Heart left ventricle (tissue), 16 donors: Measurements from ENCODE around the gene MSMP. TPM values are rescaled to one million over a fixed set of nuclear protein-coding genes. Genes with fewer than 3 reads are reported as not detected.

ENCODE experiments used
- ATAC-seq, 4 donors: fragments of 200-7000 bp; cut with Tn5 transposase; one replicate each; pipeline ENCODE4 v1.9.1; 2020 to 2022; ENCODE audit warnings: moderate library complexity in 4 of 4, mild to moderate bottlenecking in 3 of 4, moderate number of reproducible peaks in 1 of 4
- DNase-seq, 5 donors: peaks; one replicate each; pipeline ENCODE4 v3.0.0-alpha.2; 2020
- H3K27ac ChIP-seq, 12 donors: fragments of 200-600 bp; sonication (generic) in 4 of 12; one replicate each; pipeline versions ENCODE4 v1.5.0 to v1.8.0; 2016 to 2022; ENCODE audit warnings: mild to moderate bottlenecking in 2 of 12
- H3K27me3 ChIP-seq, 9 donors: fragments of 200-600 bp; sonication (generic) in 2 of 9; one replicate each; pipeline versions ENCODE4 v1.5.1 to v1.8.0; 2016 to 2022; ENCODE audit warnings: mild to moderate bottlenecking in 3 of 9
- H3K36me3 ChIP-seq, 9 donors: fragments of 200-600 bp; sonication (generic) in 2 of 9; one replicate each; pipeline versions ENCODE4 v1.5.0 to v1.8.0; 2018 to 2022; ENCODE audit warnings: mild to moderate bottlenecking in 2 of 9
- H3K4me1 ChIP-seq, 12 donors: fragments of 200-600 bp; sonication (generic) in 4 of 12; one replicate each; pipeline versions ENCODE4 v1.5.0 to v1.8.0; 2016 to 2022; ENCODE audit warnings: mild to moderate bottlenecking in 3 of 12
- H3K4me3 ChIP-seq, 12 donors: fragments of 200-600 bp; sonication (generic) in 4 of 12; one replicate each; pipeline versions ENCODE4 v1.5.0 to v1.8.0; 2017 to 2022; ENCODE audit warnings: mild to moderate bottlenecking in 9 of 12, moderate library complexity in 4 of 12
- H3K9me3 ChIP-seq, 12 donors: fragments of 200-600 bp; sonication (generic) in 4 of 12; one replicate each; pipeline versions ENCODE4 v1.5.0 to v1.8.0; 2016 to 2022; ENCODE audit warnings: mild to moderate bottlenecking in 1 of 12
- POLR2A ChIP-seq, 2 donors: fragments of 450-650 bp; IDR thresholded peaks; one replicate each; pipeline ENCODE4 v1.6.1; 2017; ENCODE audit warnings: antibody characterized with exemption in 2 of 2, mild to moderate bottlenecking in 2 of 2, moderate library complexity in 2 of 2
- WGBS, 4 donors: extraction: QIAGEN DNeasy Blood & Tissue Kit in 2 of 4; methylation state at CpG; one replicate each; pipeline versions ENCODE4 v1.1.5 to v1.1.7; 2013 to 2018; 5-methylcytosine and 5-hydroxymethylcytosine counted together
- intact Hi-C, 10 donors: fragments of 100-400 bp; cut with DNase I; formaldehyde crosslinking; loops; one replicate each; pipeline versions ENCODE4 v1.11.1 to v1.14.2; 2022
- polyA plus RNA-seq, 2 donors: library from polyadenylated mRNA; stranded (reverse); fragments of 200-250 nt; gene quantifications; one replicate each; pipeline ENCODE4 v1.2.3, GENCODE V29; 2013
- total RNA-seq, 9 donors: library from RNA; depleted of rRNA in 2 of 9; stranded (reverse); fragments of >200 nt in 2 of 9; fragmentation: NEBNext Ultra II Directional in 3 of 9; extraction: Animal tissue kit (Norgen Biotek cat#: 25700) in 3 of 9; gene quantifications; one replicate each; pipeline versions ENCODE4 v1.1.0 to v1.2.4, GENCODE V29; 2016 to 2023
- TF ChIP-seq, protein P1 (sequence below), 12 donors: fragments of 200-600 bp; sonication (generic) in 4 of 12; IDR thresholded peaks; one replicate each; pipeline versions ENCODE4 v1.5.0 to v1.8.0; 2018 to 2022; ENCODE audit warnings: antibody characterized with exemption in 12 of 12, mild to moderate bottlenecking in 5 of 12
- donor health status: ischemic (EF 13 %, LVEDD 7.1; RV severe dilation, severe dysfunction).
- donor health status: healthy with polysubstance abuse.
- donor health status: DM: no; HTN: yes; CAD: no.
- donor health status: DM: no; HTN: no; CAD: no.
- donor health status: ischemic (EF 25% LVEDD 6.9; RV normal size, moderate dysfunction).
- donor health status: ischemic (EF 25% LVEDD 5.7; RV mildly dilated, moderate dysfunction).
- donor health status: healthy.
- donor health status: DM: yes; HTN: yes; CAD: no.
- donor health status: ischemic (EF 35%, LVEDD 5.7; RV mildly dilated, moderate dysfunction).
- donor health status: nonischemic (EF 11% LVEDD 7.7; RV severe dilation, severe dysfunction).
- donor health status: DM: yes; HTN: yes; CAD: no.
- donor health status: PGD.
- donor health status: ischemic (EF 29% LVEDD 5.4; RV normal size, mild dysfunction).
- donor health status: nonischemic (EF 23%, LVEDD 6.1; RV moderate dilation, normal function).

Gene MSMP
- total and polyA plus RNA-seq, 11 donors = 0.26 TPM; not detected in 10

DNA sequence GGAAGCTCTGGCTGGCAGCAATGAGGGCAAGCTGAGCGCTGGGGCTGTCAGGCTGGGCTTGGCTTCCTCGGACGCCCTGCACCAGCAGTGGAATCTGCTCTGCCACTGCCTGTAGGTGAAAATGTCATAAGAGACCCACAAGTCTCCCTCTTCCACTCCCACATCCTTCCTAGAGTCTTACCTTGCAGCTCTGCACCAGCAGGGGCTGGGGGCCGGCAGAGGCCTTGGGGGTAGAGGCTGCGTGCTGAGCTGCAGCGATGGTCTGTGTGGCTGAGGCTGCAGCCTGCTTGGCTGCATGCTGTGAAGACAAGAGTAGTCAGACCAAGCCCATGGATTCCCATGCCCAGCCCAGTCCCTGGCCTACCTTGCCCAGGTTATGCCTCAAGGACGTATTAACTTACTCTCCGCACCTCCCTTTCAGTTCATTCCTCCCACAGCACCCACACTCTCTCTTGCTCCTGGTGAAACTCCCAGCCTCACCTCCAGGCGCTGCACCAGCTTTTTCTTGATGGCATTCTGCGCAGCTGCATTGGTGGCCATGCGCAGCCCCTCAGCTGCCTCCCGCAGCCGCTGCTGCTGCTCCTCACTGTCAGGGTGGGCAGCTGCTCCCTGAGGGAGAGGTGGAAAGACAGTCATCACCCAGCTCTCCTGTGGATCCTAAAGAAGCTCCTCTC, 39.4 kb downstream of the MSMP start:
- Histone ChIP-seq H3K4me3 (no peak overlapping the region), H3K36me3 (peaks cover 19 to 100% (median 100%) of the 10 kb centered on the region in 9 donors), H3K27me3 (no peaks in the 10 kb centered on the region), H3K4me1 (peaks cover 0 to 11% (median 0%) of the 10 kb centered on the region in 12 donors), H3K27ac (peak overlapping the region in 1 of 12 donors; percentile 24), H3K9me3 (no peaks in the 10 kb centered on the region)
- intact Hi-C loops = loop anchor here in 1 of 10 donors (5.0 kb wide), 1 partner anchor 37 kb away; no protein-coding TSS in a partner anchor
- DNase-seq (no peak), ATAC-seq (no peak)
- no peak for TF ChIP-seq POLR2A (IDR thresholded peaks at IDR 0.05)
- TF ChIP-seq, protein P1, sequence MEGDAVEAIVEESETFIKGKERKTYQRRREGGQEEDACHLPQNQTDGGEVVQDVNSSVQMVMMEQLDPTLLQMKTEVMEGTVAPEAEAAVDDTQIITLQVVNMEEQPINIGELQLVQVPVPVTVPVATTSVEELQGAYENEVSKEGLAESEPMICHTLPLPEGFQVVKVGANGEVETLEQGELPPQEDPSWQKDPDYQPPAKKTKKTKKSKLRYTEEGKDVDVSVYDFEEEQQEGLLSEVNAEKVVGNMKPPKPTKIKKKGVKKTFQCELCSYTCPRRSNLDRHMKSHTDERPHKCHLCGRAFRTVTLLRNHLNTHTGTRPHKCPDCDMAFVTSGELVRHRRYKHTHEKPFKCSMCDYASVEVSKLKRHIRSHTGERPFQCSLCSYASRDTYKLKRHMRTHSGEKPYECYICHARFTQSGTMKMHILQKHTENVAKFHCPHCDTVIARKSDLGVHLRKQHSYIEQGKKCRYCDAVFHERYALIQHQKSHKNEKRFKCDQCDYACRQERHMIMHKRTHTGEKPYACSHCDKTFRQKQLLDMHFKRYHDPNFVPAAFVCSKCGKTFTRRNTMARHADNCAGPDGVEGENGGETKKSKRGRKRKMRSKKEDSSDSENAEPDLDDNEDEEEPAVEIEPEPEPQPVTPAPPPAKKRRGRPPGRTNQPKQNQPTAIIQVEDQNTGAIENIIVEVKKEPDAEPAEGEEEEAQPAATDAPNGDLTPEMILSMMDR (IDR thresholded peaks at IDR 0.05) = no peak
- 93 to 95% (median 94%) methylated on average over 12 to 13 of the region's 13 CpGs for WGBS, 4 donors

DNA sequence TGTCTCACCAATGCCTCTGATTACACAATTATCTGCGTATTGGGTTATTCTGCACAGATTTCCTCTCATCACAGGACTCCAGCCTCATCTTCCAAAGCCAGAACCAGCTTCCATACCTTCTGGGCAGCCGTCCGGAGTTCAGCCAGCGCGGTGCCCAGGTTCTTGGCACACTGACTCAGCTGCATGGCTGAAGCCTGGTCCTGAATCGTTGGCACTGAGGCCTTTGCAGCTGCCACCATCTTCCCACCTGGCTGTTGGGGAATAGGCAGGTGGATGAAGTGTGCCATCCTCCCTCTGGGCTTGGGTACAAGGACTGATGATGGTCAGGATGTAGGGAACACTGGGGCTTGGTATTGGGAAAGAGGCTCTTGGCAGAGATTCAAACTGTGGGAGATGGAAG, 40.0 kb downstream of the MSMP start:
- no peak for TF ChIP-seq POLR2A (IDR thresholded peaks at IDR 0.05)
- TF ChIP-seq, protein P1 (IDR thresholded peaks at IDR 0.05) = no peak
- H3K4me3 ChIP-seq = no peak overlapping the region
- DNase-seq (no peak), ATAC-seq (no peak)
- intact Hi-C loops = loop anchor here in 1 of 10 donors (5.0 kb wide), 1 partner anchor 37 kb away; no protein-coding TSS in a partner anchor
- 88 to 95% (median 90%) methylated on average over 6 of the region's 6 CpGs for WGBS, 4 donors
- no peaks in the 10 kb centered on the region for H3K9me3 ChIP-seq
- peak overlapping the region in 1 of 12 donors; percentile 44 for H3K27ac ChIP-seq
- peaks cover 19 to 100% (median 98%) of the 10 kb centered on the region in 9 donors for H3K36me3 ChIP-seq
- peaks cover 0 to 11% (median 0%) of the 10 kb centered on the region in 12 donors for H3K4me1 ChIP-seq
- H3K27me3 ChIP-seq = no peaks in the 10 kb centered on the region

GRCh38 chr9:35713578-35713977, 40.5 kb downstream of the MSMP start:
- Histone ChIP-seq H3K27ac (peak overlapping the region in 1 of 12 donors; percentile 44), H3K9me3 (no peaks in the 10 kb centered on the region), H3K4me3 (no peak overlapping the region), H3K36me3 (peaks cover 19 to 100% (median 98%) of the 10 kb centered on the region in 9 donors), H3K4me1 (peaks cover 0 to 11% (median 0%) of the 10 kb centered on the region in 12 donors), H3K27me3 (no peaks in the 10 kb centered on the region)
- ATAC-seq = no peak
- no peak for TF ChIP-seq POLR2A (IDR thresholded peaks at IDR 0.05)
- TF ChIP-seq, protein P1 (IDR thresholded peaks at IDR 0.05) = no peak
- 89 to 93% (median 91%) methylated on average over 3 of the region's 3 CpGs for WGBS, 4 donors
- no peak for DNase-seq
- intact Hi-C loops = loop anchor here in 1 of 10 donors (5.0 kb wide), 1 partner anchor 36 kb away; no protein-coding TSS in a partner anchor

DNA sequence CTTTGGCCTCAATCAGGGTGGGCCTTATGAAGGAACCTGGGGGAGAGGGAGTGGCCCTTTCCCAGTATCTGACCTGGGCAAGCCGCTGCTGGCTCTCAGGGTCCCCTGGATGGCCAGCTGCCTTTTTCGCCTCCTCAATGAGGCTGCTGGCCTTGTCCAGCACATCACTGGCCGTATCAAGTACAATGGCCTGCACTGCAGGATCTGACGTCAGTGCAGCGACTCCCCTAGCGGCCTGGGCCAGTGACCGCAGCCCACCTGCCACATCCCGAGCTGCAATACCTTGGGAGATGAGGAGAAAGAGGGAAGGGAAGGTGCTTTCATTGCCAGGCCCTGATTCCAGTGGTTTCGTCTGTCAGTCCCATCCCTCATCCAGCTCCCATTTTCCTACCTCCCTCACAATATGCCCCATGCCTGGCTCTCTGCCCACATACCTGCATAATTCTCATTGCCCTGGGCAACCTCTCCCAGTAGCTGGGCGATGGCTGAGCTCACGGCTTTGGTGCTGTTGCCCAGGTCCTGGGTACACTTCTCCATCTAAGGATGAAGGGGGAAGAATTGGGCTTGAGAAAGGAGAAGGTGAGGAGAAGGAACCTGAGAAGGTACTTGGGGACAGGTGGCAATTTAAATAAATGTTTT, 41.2 kb downstream of the MSMP start:
- WGBS, 4 donors = 81 to 90% (median 85%) methylated on average over 11 of the region's 11 CpGs
- Histone ChIP-seq H3K27ac (no peak overlapping the region), H3K9me3 (no peaks in the 10 kb centered on the region), H3K4me1 (peaks cover 0 to 11% (median 0%) of the 10 kb centered on the region in 12 donors), H3K27me3 (no peaks in the 10 kb centered on the region), H3K36me3 (peaks cover 19 to 100% (median 98%) of the 10 kb centered on the region in 9 donors), H3K4me3 (no peak overlapping the region)
- DNase-seq (no peak), ATAC-seq (no peak)
- TF ChIP-seq POLR2A (IDR thresholded peaks at IDR 0.05) = no peak
- TF ChIP-seq, protein P1 (IDR thresholded peaks at IDR 0.05) = no peak
- intact Hi-C loops = loop anchor here in 1 of 10 donors (5.0 kb wide), 1 partner anchor 36 kb away; no protein-coding TSS in a partner anchor
